HUES64 (cell line): ENCODE data around the gene ARFGAP1.

Source experiments
- H3K27ac ChIP-seq: 2 replicates; pipeline ENCODE4 v1.7.0; 2013; ENCODE audit warnings: low read depth, low read length, inconsistent platforms
- H3K27me3 ChIP-seq: 2 replicates; pipeline ENCODE4 v1.6.1; 2013; ENCODE audit warnings: mild to moderate bottlenecking, low read length; ENCODE audit not compliant: insufficient read depth
- H3K36me3 ChIP-seq: 2 replicates; pipeline ENCODE4 v1.6.1; 2013; ENCODE audit warnings: mild to moderate bottlenecking, low read length; ENCODE audit not compliant: insufficient read depth
- H3K4me1 ChIP-seq: 2 replicates; pipeline ENCODE4 v1.6.1; 2013; ENCODE audit warnings: mild to moderate bottlenecking, low read length, moderate library complexity; ENCODE audit not compliant: insufficient read depth
- H3K4me3 ChIP-seq: 2 replicates; pipeline ENCODE4 v1.5.1; 2013; ENCODE audit warnings: mild to moderate bottlenecking, low read length, moderate library complexity
- H3K9ac ChIP-seq: 2 replicates; pipeline ENCODE4 v1.6.1; 2013; ENCODE audit warnings: mild to moderate bottlenecking, low read depth, low read length
- H3K9me3 ChIP-seq: 2 replicates; pipeline ENCODE4 v1.6.1; 2013; ENCODE audit warnings: low read depth, low read length; ENCODE audit not compliant: insufficient read depth
- WGBS: fragments of 150-250, 120-280 bp; methylation state at CpG from one replicate; pipeline ENCODE4 v1.1.7; 2013; ENCODE audit warnings: missing lambda C conversion rate; 5-methylcytosine and 5-hydroxymethylcytosine counted together

The ARFGAP1 gene

DNA sequence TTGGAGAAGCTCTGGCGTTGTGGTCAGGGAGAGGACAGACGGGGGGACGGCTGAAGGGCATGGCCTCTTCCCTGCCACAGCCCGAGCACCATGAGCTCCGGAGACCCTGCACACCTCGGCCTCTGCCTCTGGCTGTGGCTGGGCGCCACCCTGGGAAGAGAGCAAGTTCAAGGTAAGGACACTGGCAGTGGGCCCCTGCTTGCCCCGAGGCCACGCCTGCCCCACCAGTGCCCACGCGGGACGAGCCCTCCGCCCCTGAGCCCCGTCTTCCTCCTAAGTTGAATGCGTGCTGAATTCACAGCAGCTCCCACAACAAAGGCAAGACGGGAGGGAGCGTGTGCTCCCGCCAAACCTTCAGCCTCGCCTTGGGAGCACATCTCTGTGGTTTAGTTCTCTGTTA lies 22.4 kb downstream of the ARFGAP1 start:
- H3K27ac ChIP-seq: no peak overlapping the region

GRCh38 chr20:63295422-63295821 lies 22.8 kb downstream of the ARFGAP1 start:
- Histone ChIP-seq H3K36me3 (no peaks in the 10 kb centered on the region), H3K9ac (no peak overlapping the region), H3K9me3 (no peaks in the 10 kb centered on the region), H3K27me3 (0 out of 2 replicates have a peak, but pooled peaks cover 4% of the 10 kb centered on the region), H3K4me3 (no peak overlapping the region), H3K4me1 (peaks cover 13% of the 10 kb centered on the region; the same call in 1 of the 2 replicates), H3K27ac (no peak overlapping the region)
- 61% methylated on average over 17 of the region's 17 CpGs for WGBS

More for the DNA sequence above, 22.4 kb downstream of the ARFGAP1 start:
- Histone ChIP-seq H3K36me3 (no peaks in the 10 kb centered on the region), H3K4me1 (peaks cover 13% of the 10 kb centered on the region; the same call in 1 of the 2 replicates), H3K27me3 (0 out of 2 replicates have a peak, but pooled peaks cover 4% of the 10 kb centered on the region), H3K4me3 (no peak overlapping the region), H3K9me3 (no peaks in the 10 kb centered on the region), H3K9ac (no peak overlapping the region)
- WGBS: 71% methylated on average over 19 of the region's 19 CpGs

DNA sequence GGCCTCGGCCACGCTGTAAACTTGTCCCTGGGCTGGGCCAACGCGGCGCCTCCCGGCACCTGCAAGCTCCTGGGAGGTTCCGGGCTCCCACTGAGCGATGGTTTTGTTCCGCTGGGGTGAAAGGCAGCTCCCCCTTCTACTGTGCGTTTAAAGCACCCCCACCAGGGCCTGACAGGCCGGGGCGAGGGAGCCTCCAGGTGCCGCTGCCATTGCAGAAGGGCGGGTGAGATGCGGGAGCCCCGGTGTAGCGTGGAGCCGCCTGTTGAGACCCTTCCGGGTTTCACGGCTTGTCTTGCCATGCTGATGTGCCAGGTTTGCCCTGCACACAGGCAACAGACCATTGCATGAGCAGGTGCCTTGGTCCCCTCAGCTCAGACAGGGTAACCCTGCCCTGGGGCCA lies 23.2 kb downstream of the ARFGAP1 start:
- no peak overlapping the region for H3K4me3 ChIP-seq
- H3K4me1 ChIP-seq: peaks cover 13% of the 10 kb centered on the region; the same call in 1 of the 2 replicates
- H3K9me3 ChIP-seq: no peaks in the 10 kb centered on the region
- H3K36me3 ChIP-seq: no peaks in the 10 kb centered on the region
- WGBS: 60% methylated on average over 20 of the region's 20 CpGs
- H3K9ac ChIP-seq: no peak overlapping the region
- H3K27ac ChIP-seq: no peak overlapping the region
- 0 out of 2 replicates have a peak, but pooled peaks cover 4% of the 10 kb centered on the region for H3K27me3 ChIP-seq

GRCh38 chr20:63296531-63297299 lies 24.1 kb downstream of the ARFGAP1 start:
- H3K9me3 ChIP-seq: no peaks in the 10 kb centered on the region
- H3K9ac ChIP-seq: no peak overlapping the region
- 76% methylated on average over 18 of the region's 18 CpGs for WGBS
- peaks cover 13% of the 10 kb centered on the region; the same call in 1 of the 2 replicates for H3K4me1 ChIP-seq
- H3K36me3 ChIP-seq: no peaks in the 10 kb centered on the region
- H3K27ac ChIP-seq: no peak overlapping the region
- 0 out of 2 replicates have a peak, but pooled peaks cover 4% of the 10 kb centered on the region for H3K27me3 ChIP-seq
- no peak overlapping the region for H3K4me3 ChIP-seq

GRCh38 chr20:63297371-63297781 lies 24.8 kb downstream of the ARFGAP1 start:
- Histone ChIP-seq H3K27ac (no peak overlapping the region), H3K9me3 (no peaks in the 10 kb centered on the region), H3K36me3 (no peaks in the 10 kb centered on the region), H3K27me3 (0 out of 2 replicates have a peak, but pooled peaks cover 4% of the 10 kb centered on the region), H3K4me1 (peaks cover 13% of the 10 kb centered on the region; the same call in 1 of the 2 replicates), H3K4me3 (no peak overlapping the region), H3K9ac (no peak overlapping the region)
- WGBS: 94% methylated on average over 11 of the region's 11 CpGs

- H3K9ac ChIP-seq: no peak overlapping the region
- 0 out of 2 replicates have a peak, but pooled peaks cover 4% of the 10 kb centered on the region for H3K27me3 ChIP-seq
- no peak overlapping the region for H3K4me3 ChIP-seq
- H3K27ac ChIP-seq: no peak overlapping the region
- WGBS: 92% methylated on average over 15 of the region's 16 CpGs
- no peaks in the 10 kb centered on the region for H3K9me3 ChIP-seq
- H3K36me3 ChIP-seq: no peaks in the 10 kb centered on the region
- H3K4me1 ChIP-seq: peaks cover 13% of the 10 kb centered on the region; the same call in 1 of the 2 replicates
Observed at GRCh38 chr20:63297796-63298572, 25.4 kb downstream of the ARFGAP1 start.

GRCh38 chr20:63298731-63299312 lies 26.2 kb downstream of the ARFGAP1 start:
- Histone ChIP-seq H3K9ac (no peak overlapping the region), H3K27me3 (0 out of 2 replicates have a peak, but pooled peaks cover 4% of the 10 kb centered on the region), H3K27ac (no peak overlapping the region), H3K9me3 (no peaks in the 10 kb centered on the region), H3K36me3 (no peaks in the 10 kb centered on the region), H3K4me3 (no peak overlapping the region), H3K4me1 (peaks cover 13% of the 10 kb centered on the region; the same call in 1 of the 2 replicates)
- WGBS: 89% methylated on average over 17 of the region's 17 CpGs

GRCh38 chr20:63301671-63302070 lies 29.1 kb downstream of the ARFGAP1 start:
- Histone ChIP-seq H3K4me1 (no peaks in the 10 kb centered on the region), H3K27me3 (no peaks in the 10 kb centered on the region), H3K27ac (no peak overlapping the region), H3K9ac (no peak overlapping the region), H3K4me3 (no peak overlapping the region), H3K9me3 (no peaks in the 10 kb centered on the region), H3K36me3 (no peaks in the 10 kb centered on the region)
- no CpG with 5 or more reads among the region's 1 CpG for WGBS

DNA sequence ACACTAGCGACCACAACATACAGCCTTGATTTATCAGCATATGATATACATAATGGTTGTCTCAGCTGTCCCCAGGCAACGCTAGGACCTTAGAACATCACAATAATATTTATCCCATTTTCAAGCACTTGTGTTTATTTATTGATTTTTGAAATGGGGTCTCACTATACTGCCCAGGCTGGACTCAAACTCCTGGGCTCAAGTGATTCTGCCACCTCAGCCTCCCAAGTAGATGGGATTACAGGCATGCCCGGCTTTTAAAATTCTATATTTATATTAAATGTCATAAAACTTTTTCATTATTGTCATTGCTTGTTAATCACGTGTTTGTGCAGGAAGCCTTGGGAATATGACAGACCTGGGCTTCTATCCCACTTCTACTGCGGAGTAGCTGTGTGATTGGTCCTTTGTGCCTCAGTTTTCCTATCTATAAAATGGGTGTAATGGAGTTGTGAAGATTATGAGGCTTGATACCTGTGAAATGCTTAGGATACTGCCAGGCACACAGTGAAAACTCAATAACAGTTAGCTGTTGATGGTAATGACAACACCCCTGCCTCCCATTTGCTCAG lies 30.6 kb downstream of the ARFGAP1 start:
- 67% methylated on average over 3 of the region's 5 CpGs for WGBS
- no peak overlapping the region for H3K27ac ChIP-seq
- no peak overlapping the region for H3K9ac ChIP-seq
- no peaks in the 10 kb centered on the region for H3K9me3 ChIP-seq
- no peaks in the 10 kb centered on the region for H3K4me1 ChIP-seq
- H3K4me3 ChIP-seq: no peak overlapping the region
- no peaks in the 10 kb centered on the region for H3K36me3 ChIP-seq
- H3K27me3 ChIP-seq: no peaks in the 10 kb centered on the region

- Histone ChIP-seq H3K4me1 (no peaks in the 10 kb centered on the region), H3K27ac (no peak overlapping the region), H3K9me3 (no peaks in the 10 kb centered on the region), H3K36me3 (no peaks in the 10 kb centered on the region), H3K9ac (no peak overlapping the region), H3K27me3 (no peaks in the 10 kb centered on the region), H3K4me3 (no peak overlapping the region)
- WGBS: 84% methylated on average over 8 of the region's 8 CpGs
Observed at GRCh38 chr20:63305393-63305792, 32.8 kb downstream of the ARFGAP1 start.
